ENCODE measurements around the gene ZP3.

- TF ChIP-seq EP300 (IDR thresholded peaks at IDR 0.05): no peak
- no peak for TF ChIP-seq POLR2AphosphoS5 (IDR thresholded peaks at IDR 0.05)
- TF ChIP-seq CTCF (IDR thresholded peaks at IDR 0.05): no peak
Measured at GRCh38 chr7:76395965-76396726, 28.6 kb upstream of the ZP3 start.
